Left ventricle myocardium inferior (tissue), 1 donor: ENCODE results near the gene RARS2. TPM values are rescaled to one million over a fixed set of nuclear protein-coding genes. Genes with fewer than 3 reads are reported as not detected.
A peak's percentile ranks its signal among the peaks of the same experiment; 100 is the strongest.

ENCODE experiments used
- DNase-seq: peaks from one replicate; pipeline ENCODE4 v3.0.0-alpha.2; 2020
- H3K27ac ChIP-seq: fragments of 200-600 bp; replicated peaks from 2 replicates; pipeline ENCODE4 v1.8.0; 2021
- H3K27me3 ChIP-seq: fragments of 200-600 bp; 2 replicates; pipeline ENCODE4 v1.8.0; 2021; ENCODE audit warnings: low read depth
- H3K36me3 ChIP-seq: fragments of 200-600 bp; 2 replicates; pipeline ENCODE4 v1.8.0; 2021
- H3K4me1 ChIP-seq: fragments of 200-600 bp; 2 replicates; pipeline ENCODE4 v1.8.0; 2021
- H3K4me3 ChIP-seq: fragments of 200-600 bp; 2 replicates; pipeline ENCODE4 v1.8.0; 2021; ENCODE audit warnings: mild to moderate bottlenecking, moderate library complexity
- H3K9me3 ChIP-seq: fragments of 200-600 bp; replicated peaks from 2 replicates; pipeline ENCODE4 v1.8.0; 2021
- intact Hi-C: fragments of 100-400 bp; cut with micrococcal nuclease; formaldehyde crosslinking; loops from one replicate; pipeline ENCODE4 v1.11.0; 2022
- long read RNA-seq: library from polyadenylated mRNA; unstranded; transcript quantifications from one replicate; pipeline ENCODE4 v2.0.0, GENCODE V29; 2021
- total RNA-seq: library from RNA; stranded (reverse); fragmentation: NEBNext Ultra II Directional; extraction: Animal tissue kit (Norgen Biotek cat#: 25700); gene quantifications from one replicate; pipeline ENCODE4 v1.2.1, GENCODE V29; 2021
- TF ChIP-seq, protein P1 (sequence below): fragments of 200-600 bp; IDR thresholded peaks from 2 replicates; pipeline ENCODE4 v1.8.0; 2021; ENCODE audit warnings: antibody characterized with exemption, mild to moderate bottlenecking, borderline replicate concordance
- donor health status: DM: no; HTN: yes; CAD: no; lungs with severe emphysema.

The RARS2 gene, protein sequence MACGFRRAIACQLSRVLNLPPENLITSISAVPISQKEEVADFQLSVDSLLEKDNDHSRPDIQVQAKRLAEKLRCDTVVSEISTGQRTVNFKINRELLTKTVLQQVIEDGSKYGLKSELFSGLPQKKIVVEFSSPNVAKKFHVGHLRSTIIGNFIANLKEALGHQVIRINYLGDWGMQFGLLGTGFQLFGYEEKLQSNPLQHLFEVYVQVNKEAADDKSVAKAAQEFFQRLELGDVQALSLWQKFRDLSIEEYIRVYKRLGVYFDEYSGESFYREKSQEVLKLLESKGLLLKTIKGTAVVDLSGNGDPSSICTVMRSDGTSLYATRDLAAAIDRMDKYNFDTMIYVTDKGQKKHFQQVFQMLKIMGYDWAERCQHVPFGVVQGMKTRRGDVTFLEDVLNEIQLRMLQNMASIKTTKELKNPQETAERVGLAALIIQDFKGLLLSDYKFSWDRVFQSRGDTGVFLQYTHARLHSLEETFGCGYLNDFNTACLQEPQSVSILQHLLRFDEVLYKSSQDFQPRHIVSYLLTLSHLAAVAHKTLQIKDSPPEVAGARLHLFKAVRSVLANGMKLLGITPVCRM
- total RNA-seq = 19.5 TPM
- long read RNA-seq, transcript RARS2-201 (20 exons, 1,818 nt) = major isoform, 25 of 62 reads
- long read RNA-seq, partial matches to known transcripts = 4 of 62 reads
- long read RNA-seq, other reads (novel, unspliced or antisense) = 33 of 62 reads

DNA sequence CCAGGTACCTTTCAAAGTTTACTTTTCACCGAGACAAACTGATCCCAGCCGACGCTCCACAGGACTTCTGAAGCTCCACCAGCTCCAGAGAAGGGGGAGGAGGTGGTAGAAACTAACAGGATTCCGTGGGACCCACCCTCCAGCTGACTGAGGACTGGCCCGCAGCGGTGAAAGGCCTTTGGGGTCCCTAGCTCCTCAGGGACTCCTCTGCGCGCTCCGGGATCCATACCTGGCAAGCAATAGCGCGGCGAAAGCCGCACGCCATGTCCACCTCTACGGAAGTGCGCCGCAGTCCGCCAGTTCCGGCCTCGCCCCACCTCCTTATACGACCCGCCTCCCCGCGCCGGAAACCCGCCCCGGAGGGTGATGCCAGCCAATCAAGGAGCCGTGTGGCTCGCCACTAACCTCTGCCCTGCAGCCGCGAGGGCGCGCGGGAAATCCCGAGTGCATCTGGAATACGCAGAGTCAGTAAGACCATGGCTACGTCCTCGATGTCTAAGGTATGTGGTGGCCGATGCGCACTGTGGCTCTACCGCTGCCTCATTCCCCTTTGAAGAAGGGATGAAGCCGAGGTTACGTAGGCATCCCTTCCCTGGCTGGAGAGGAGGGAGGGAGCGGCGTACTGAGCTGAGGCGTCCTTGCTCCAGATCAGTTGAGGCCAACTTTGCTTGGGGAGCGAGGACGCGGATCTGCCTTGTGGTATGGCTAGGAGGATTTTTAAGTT lies at the start of gene RARS2, which contains the start of gene ORC3:
RARS2 (minus strand) TSS at position 295 of the 724 bp plus-strand sequence; CDS start at position 265, 30 bp downstream.
ORC3 (plus strand) TSS at position 443 of the 724 bp plus-strand sequence; CDS start at position 477, 34 bp downstream.
- H3K9me3 ChIP-seq = no peaks in the 10 kb centered on the region
- TF ChIP-seq, protein P1, sequence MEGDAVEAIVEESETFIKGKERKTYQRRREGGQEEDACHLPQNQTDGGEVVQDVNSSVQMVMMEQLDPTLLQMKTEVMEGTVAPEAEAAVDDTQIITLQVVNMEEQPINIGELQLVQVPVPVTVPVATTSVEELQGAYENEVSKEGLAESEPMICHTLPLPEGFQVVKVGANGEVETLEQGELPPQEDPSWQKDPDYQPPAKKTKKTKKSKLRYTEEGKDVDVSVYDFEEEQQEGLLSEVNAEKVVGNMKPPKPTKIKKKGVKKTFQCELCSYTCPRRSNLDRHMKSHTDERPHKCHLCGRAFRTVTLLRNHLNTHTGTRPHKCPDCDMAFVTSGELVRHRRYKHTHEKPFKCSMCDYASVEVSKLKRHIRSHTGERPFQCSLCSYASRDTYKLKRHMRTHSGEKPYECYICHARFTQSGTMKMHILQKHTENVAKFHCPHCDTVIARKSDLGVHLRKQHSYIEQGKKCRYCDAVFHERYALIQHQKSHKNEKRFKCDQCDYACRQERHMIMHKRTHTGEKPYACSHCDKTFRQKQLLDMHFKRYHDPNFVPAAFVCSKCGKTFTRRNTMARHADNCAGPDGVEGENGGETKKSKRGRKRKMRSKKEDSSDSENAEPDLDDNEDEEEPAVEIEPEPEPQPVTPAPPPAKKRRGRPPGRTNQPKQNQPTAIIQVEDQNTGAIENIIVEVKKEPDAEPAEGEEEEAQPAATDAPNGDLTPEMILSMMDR = no peak
- peak within 1 kb of the TSS; percentile 82 for H3K27ac ChIP-seq
- H3K4me1 ChIP-seq = peaks cover 58% of the 10 kb centered on the region
- H3K36me3 ChIP-seq = peaks cover 8% of the 10 kb centered on the region
- intact Hi-C loops = no loop called here
- no peaks in the 10 kb centered on the region for H3K27me3 ChIP-seq
- DNase-seq = peak; percentile 97
- H3K4me3 ChIP-seq = peak within 1 kb of the TSS; percentile 84

DNA sequence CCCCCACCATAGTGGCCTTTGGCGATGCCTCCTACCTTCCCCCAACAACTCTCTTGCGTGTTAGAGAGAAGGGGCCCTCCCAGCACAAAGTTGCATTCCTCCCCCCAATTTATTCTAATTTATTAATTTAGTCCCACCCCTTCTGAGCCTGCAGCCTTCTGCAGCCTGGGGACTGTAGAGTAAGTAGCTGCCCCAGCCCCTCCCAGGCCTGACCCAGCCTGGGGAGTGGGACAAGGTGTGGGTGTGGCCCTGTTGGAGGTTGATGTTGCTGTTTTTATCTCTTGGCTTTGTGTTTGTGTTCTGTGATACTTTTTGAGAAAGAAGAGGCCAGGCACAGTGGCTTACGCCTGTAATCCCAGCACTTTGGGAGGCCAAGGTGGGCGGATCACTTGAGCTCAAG lies 49.6 kb upstream of the RARS2 start:
- Histone ChIP-seq H3K4me3 (no peak overlapping the region), H3K36me3 (peaks cover 29% of the 10 kb centered on the region), H3K4me1 (peaks cover 11% of the 10 kb centered on the region), H3K9me3 (no peaks in the 10 kb centered on the region), H3K27ac (no peak overlapping the region), H3K27me3 (no peaks in the 10 kb centered on the region)
- intact Hi-C loops = no loop called here
- TF ChIP-seq, protein P1 = no peak
- DNase-seq = no peak

DNA sequence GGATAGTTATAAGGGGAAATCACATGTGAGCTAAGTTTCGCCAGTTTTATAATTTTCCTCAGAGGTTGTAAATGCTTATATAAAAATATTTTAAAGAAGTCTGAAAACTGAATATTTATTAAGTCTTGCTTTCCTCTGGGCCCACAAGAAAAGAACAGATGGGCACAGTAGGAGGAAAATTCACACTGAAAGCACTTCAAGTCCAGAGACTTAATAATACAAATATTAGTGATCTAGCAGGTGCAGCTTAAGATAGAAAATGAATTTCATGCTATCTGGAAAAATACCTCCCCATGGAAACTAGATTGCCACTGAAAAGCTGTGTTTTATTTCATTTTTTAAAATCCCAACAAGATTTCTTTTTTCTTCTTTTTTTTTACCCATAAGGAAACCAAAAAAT lies 47.3 kb upstream of the RARS2 start:
- intact Hi-C loops = no loop called here
- TF ChIP-seq, protein P1 = no peak

DNA sequence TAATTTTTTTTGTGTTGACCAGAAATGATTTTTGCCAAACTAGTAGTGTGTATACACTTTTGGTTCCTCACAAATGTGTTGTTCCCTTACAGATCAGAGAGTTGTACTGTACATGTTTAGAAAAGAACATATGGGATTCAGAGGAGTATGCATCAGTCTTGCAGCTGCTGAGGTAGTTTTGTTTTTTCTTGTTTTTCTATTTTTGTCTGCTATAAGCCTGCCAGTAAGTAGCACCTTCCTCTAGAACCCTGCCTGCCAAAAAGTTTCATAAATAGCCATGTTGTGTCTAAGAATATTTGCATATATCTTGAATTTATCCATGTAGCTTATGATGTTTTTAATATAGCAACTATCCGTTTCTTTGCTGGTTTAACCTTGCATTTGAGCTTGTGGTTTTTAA lies 46.5 kb upstream of the RARS2 start:
- H3K36me3 ChIP-seq = peaks cover 36% of the 10 kb centered on the region
- DNase-seq = no peak
- intact Hi-C loops = no loop called here
- no peak overlapping the region for H3K4me3 ChIP-seq
- no peaks in the 10 kb centered on the region for H3K9me3 ChIP-seq
- TF ChIP-seq, protein P1 = no peak
- H3K4me1 ChIP-seq = peaks cover 10% of the 10 kb centered on the region
- H3K27ac ChIP-seq = no peak overlapping the region
- no peaks in the 10 kb centered on the region for H3K27me3 ChIP-seq

More for the DNA sequence above, 47.3 kb upstream of the RARS2 start:
- Histone ChIP-seq H3K4me1 (peaks cover 11% of the 10 kb centered on the region), H3K36me3 (peaks cover 35% of the 10 kb centered on the region), H3K27ac (no peak overlapping the region), H3K27me3 (no peaks in the 10 kb centered on the region), H3K9me3 (no peaks in the 10 kb centered on the region), H3K4me3 (no peak overlapping the region)
- DNase-seq = no peak

DNA sequence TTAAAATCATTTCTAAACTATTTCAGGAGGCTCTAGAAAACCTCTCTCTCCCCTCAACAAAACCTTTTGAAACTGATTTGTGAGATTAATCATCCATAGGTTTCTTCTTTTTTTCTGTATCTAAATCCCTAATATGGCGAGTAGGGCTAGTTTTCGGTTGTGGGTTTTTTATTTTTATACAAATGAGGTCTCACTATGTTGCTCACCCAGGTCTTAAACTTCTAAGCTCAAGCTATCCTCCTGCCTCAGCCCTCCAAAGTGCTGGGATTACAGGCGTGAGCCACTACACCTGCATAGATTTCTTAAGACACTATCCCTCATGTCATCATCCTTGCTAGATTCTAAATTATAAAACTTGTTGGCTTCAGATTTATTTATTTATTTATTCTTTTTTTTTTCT lies 44.1 kb upstream of the RARS2 start:
- DNase-seq = no peak
- Histone ChIP-seq H3K9me3 (no peaks in the 10 kb centered on the region), H3K4me1 (peaks cover 12% of the 10 kb centered on the region), H3K4me3 (no peak overlapping the region), H3K27ac (no peak overlapping the region), H3K36me3 (peaks cover 33% of the 10 kb centered on the region), H3K27me3 (no peaks in the 10 kb centered on the region)
- intact Hi-C loops = no loop called here
- TF ChIP-seq, protein P1 = no peak
